Left lung (tissue), 10 donors: ENCODE results near the gene SMIM17. TPM values are rescaled to one million over a fixed set of nuclear protein-coding genes. Genes with fewer than 3 reads are reported as not detected.

ENCODE experiments used
- ATAC-seq: fragments of 200-7000 bp; cut with Tn5 transposase; one replicate; pipeline ENCODE4 v1.9.1; 2020; ENCODE audit warnings: moderate library complexity
- DNase-seq, 4 donors: peaks; one replicate each; pipeline ENCODE4 v3.0.0-alpha.2; 2013 to 2020
- H3K27ac ChIP-seq, 2 donors: fragments of 200-600 bp; sonication (generic) in 1 of 2; one replicate each; pipeline versions ENCODE4 v1.5.0 to v1.8.0; 2020 to 2021
- H3K27me3 ChIP-seq, 2 donors: fragments of 200-600 bp; sonication (generic) in 1 of 2; one replicate each; pipeline versions ENCODE4 v1.5.0 to v1.8.0; 2020 to 2021
- H3K36me3 ChIP-seq, 2 donors: fragments of 200-600 bp; sonication (generic) in 1 of 2; one replicate each; pipeline versions ENCODE4 v1.5.0 to v1.8.0; 2020 to 2021
- H3K4me1 ChIP-seq, 2 donors: fragments of 200-600 bp; one replicate each; pipeline ENCODE4 v1.8.0; 2021
- H3K4me3 ChIP-seq, 2 donors: fragments of 200-600 bp; sonication (generic) in 1 of 2; one replicate each; pipeline versions ENCODE4 v1.5.0 to v1.8.0; 2020 to 2021; ENCODE audit warnings: mild to moderate bottlenecking in 1 of 2
- H3K9me3 ChIP-seq, 2 donors: fragments of 200-600 bp; sonication (generic) in 1 of 2; one replicate each; pipeline versions ENCODE4 v1.5.0 to v1.8.0; 2020 to 2021
- CTCF ChIP-seq, 2 donors: fragments of 200-600 bp; sonication (generic) in 1 of 2; IDR thresholded peaks; one replicate each; pipeline versions ENCODE4 v1.5.0 to v1.8.0; 2021; ENCODE audit warnings: antibody characterized with exemption in 2 of 2
- intact Hi-C, 2 donors: fragments of 100-400 bp; cut with DNase I; formaldehyde crosslinking; loops; one replicate each; pipeline versions ENCODE4 v1.11.2 to v1.14.2; 2022
- polyA plus RNA-seq, 6 donors: library from polyadenylated mRNA; unstranded; fragments of 120-200 nt; gene quantifications; one replicate each; pipeline ENCODE4 v1.2.1, GENCODE V29; 2013; ENCODE audit not compliant: insufficient read length in 6 of 6
- total RNA-seq, 2 donors: library from RNA; stranded (reverse); fragmentation: NEBNext Ultra II Directional; extraction: Animal tissue kit (Norgen Biotek cat#: 25700); gene quantifications; one replicate each; pipeline ENCODE4 v1.2.1, GENCODE V29; 2021
- donor health status: DM: no; HTN: yes; CAD: no.
- donor health status: DM: no; HTN: no; CAD: no.

The SMIM17 gene
- total and polyA plus RNA-seq, 8 donors, result 3.0 to 3.8 (median 3.4) TPM; not detected in 2

- intact Hi-C loops, result no loop called here
- no peaks in the 10 kb centered on the region for H3K27me3 ChIP-seq
- DNase-seq (no peak), ATAC-seq (no peak)
- peaks cover 0 to 86% of the 10 kb centered on the region in 2 donors for H3K9me3 ChIP-seq
- H3K36me3 ChIP-seq, result peaks cover 0 to 22% of the 10 kb centered on the region in 2 donors
- no peak overlapping the region for H3K4me3 ChIP-seq
- H3K27ac ChIP-seq, result no peak overlapping the region
- no peak for TF ChIP-seq CTCF (IDR thresholded peaks at IDR 0.05)
- peaks cover 0 to 3% of the 10 kb centered on the region in 2 donors for H3K4me1 ChIP-seq
Observed at GRCh38 chr19:56663931-56664500, 21.1 kb downstream of the SMIM17 start.

- intact Hi-C loops, result no loop called here
- Histone ChIP-seq H3K4me1 (peaks cover 0 to 3% of the 10 kb centered on the region in 2 donors), H3K36me3 (peaks cover 0 to 22% of the 10 kb centered on the region in 2 donors), H3K9me3 (peaks cover 0 to 84% of the 10 kb centered on the region in 2 donors), H3K4me3 (no peak overlapping the region), H3K27ac (no peak overlapping the region), H3K27me3 (no peaks in the 10 kb centered on the region)
- TF ChIP-seq CTCF (IDR thresholded peaks at IDR 0.05), result no peak
- ATAC-seq (no peak), DNase-seq (no peak)
Observed at GRCh38 chr19:56664511-56664910, 21.6 kb downstream of the SMIM17 start.

- DNase-seq (no peak), ATAC-seq (no peak)
- Histone ChIP-seq H3K4me3 (no peak overlapping the region), H3K4me1 (peaks cover 9 to 16% of the 10 kb centered on the region in 2 donors), H3K27ac (no peak overlapping the region), H3K36me3 (peaks cover 0 to 22% of the 10 kb centered on the region in 2 donors), H3K27me3 (no peaks in the 10 kb centered on the region), H3K9me3 (peaks cover 0 to 57% of the 10 kb centered on the region in 2 donors)
- intact Hi-C loops, result no loop called here
- no peak for TF ChIP-seq CTCF (IDR thresholded peaks at IDR 0.05)
Observed at GRCh38 chr19:56667311-56667870, 24.4 kb downstream of the SMIM17 start.

- H3K9me3 ChIP-seq, result peaks cover 0 to 46% of the 10 kb centered on the region in 2 donors
- DNase-seq, result no peak
- no peak overlapping the region for H3K27ac ChIP-seq
- no peaks in the 10 kb centered on the region for H3K27me3 ChIP-seq
- intact Hi-C loops, result no loop called here
- peaks cover 9 to 16% of the 10 kb centered on the region in 2 donors for H3K4me1 ChIP-seq
- H3K4me3 ChIP-seq, result no peak overlapping the region
- H3K36me3 ChIP-seq, result peaks cover 0 to 16% of the 10 kb centered on the region in 2 donors
- ATAC-seq, result no peak
- no peak for TF ChIP-seq CTCF (IDR thresholded peaks at IDR 0.05)
Observed at GRCh38 chr19:56668676-56669075, 25.7 kb downstream of the SMIM17 start.

GRCh38 chr19:56670401-56670960, 27.5 kb downstream of the SMIM17 start:
- no peaks in the 10 kb centered on the region for H3K36me3 ChIP-seq
- peaks cover 0 to 30% of the 10 kb centered on the region in 2 donors for H3K9me3 ChIP-seq
- H3K4me1 ChIP-seq, result peaks cover 9 to 16% of the 10 kb centered on the region in 2 donors
- TF ChIP-seq CTCF (IDR thresholded peaks at IDR 0.05), result no peak
- no peak overlapping the region for H3K27ac ChIP-seq
- DNase-seq, result no peak
- H3K27me3 ChIP-seq, result no peaks in the 10 kb centered on the region
- no peak for ATAC-seq
- intact Hi-C loops, result no loop called here
- peak overlapping the region in 1 of 2 donors; percentile 62 for H3K4me3 ChIP-seq
